Endothelial cell of umbilical vein (primary cell): Measurements from ENCODE around the gene HSPA12A. TPM values are rescaled to one million over a fixed set of nuclear protein-coding genes. Genes with fewer than 3 reads are reported as not detected.

Experiments used
- BruUV-seq: library from RNA; stranded (reverse); fragments of 400-500 nt; replicated peaks from 2 replicates; lab custom pipeline; 2021; lab: Mats Ljungman, UMichigan
- CTCF ChIA-PET: fragments of 300-600, 350-600 bp; sonication (Branson Sonifier 250); formaldehyde crosslinking; loops from one replicate; lab custom pipeline; 2021; ENCODE audit warnings: antibody characterized with exemption, inconsistent platforms; lab: Charles Lee
- POLR2A ChIA-PET: fragments of 300-600, 350-600 bp; sonication (Branson Sonifier 250); formaldehyde crosslinking; loops from one replicate; lab custom pipeline; 2021; ENCODE audit warnings: antibody characterized with exemption, inconsistent platforms; lab: Charles Lee
- DNase-seq: peaks from one replicate; pipeline ENCODE4 v3.0.0-alpha.2; 2011; ENCODE audit warnings: low read depth, low spot score
- FAIRE-seq: peaks from 2 replicates; lab custom pipeline; 2011; peaks lifted over from hg19 to GRCh38; lab: Jason Lieb, UNC
- H2AFZ ChIP-seq: 2 replicates; pipeline ENCODE4 v1.6.0; 2012; ENCODE audit warnings: low read depth, low read length, control low read depth, inconsistent platforms
- H3K27ac ChIP-seq: 2 replicates; pipeline ENCODE4 v1.5.1; 2011; ENCODE audit warnings: low read depth, mild to moderate bottlenecking, control low read depth, low read length, moderate library complexity; ENCODE audit not compliant: insufficient read depth
- H3K27me3 ChIP-seq, 2 experiments: 2 replicates each; pipeline versions ENCODE4 v1.6.0 to v1.6.1; 2011; ENCODE audit warnings: low read length in 2 of 2, mixed read lengths in 1 of 2; ENCODE audit not compliant: control insufficient read depth in 2 of 2, insufficient read depth in 2 of 2
- H3K36me3 ChIP-seq, 2 experiments: 2 replicates in 1 of 2; 3 replicates in 1 of 2; pipeline ENCODE4 v1.5.1; 2011; ENCODE audit warnings: low read length in 2 of 2, mild to moderate bottlenecking in 1 of 2, moderate library complexity in 1 of 2; ENCODE audit not compliant: control insufficient read depth in 2 of 2, insufficient read depth in 2 of 2; ENCODE audit errors: extremely low read depth in 1 of 2
- H3K4me1 ChIP-seq: 3 replicates; pipeline ENCODE4 v1.5.1; 2011; ENCODE audit warnings: mild to moderate bottlenecking, low read length; ENCODE audit not compliant: control insufficient read depth, insufficient read depth; ENCODE audit errors: extremely low read depth
- H3K4me2 ChIP-seq: 2 replicates; pipeline ENCODE4 v1.6.1; 2011; ENCODE audit warnings: low read length, control low read depth, mixed read lengths; ENCODE audit not compliant: insufficient read depth
- H3K4me3 ChIP-seq, 3 experiments: fragments of 200-600 bp in 1 of 3; sonication (generic), shearing (Covaris generic) in 1 of 3; replicated peaks in 1 of 3; 2 replicates each; pipeline ENCODE4 v1.5.1; 2011 to 2016; ENCODE audit warnings: control low read depth in 3 of 3, low read length in 3 of 3, mild to moderate bottlenecking in 2 of 3, inconsistent platforms in 1 of 3, low read depth in 1 of 3, moderate library complexity in 1 of 3; ENCODE audit not compliant: insufficient read depth in 1 of 3
- H3K79me2 ChIP-seq: 2 replicates; pipeline ENCODE4 v1.6.0; 2012; ENCODE audit warnings: low read length, inconsistent platforms; ENCODE audit not compliant: control insufficient read depth, insufficient read depth
- H3K9ac ChIP-seq: replicated peaks from 2 replicates; pipeline ENCODE3; 2011; ENCODE audit warnings: low read length, control low read depth; ENCODE audit not compliant: insufficient read depth; ENCODE audit errors: extremely low read depth
- H3K9me1 ChIP-seq: replicated peaks from 3 replicates; pipeline ENCODE4 v1.6.0; 2011; ENCODE audit warnings: mild to moderate bottlenecking, low read length; ENCODE audit not compliant: control insufficient read depth, insufficient read depth; ENCODE audit errors: extremely low read depth
- H3K9me3 ChIP-seq: replicated peaks from 2 replicates; pipeline ENCODE4 v1.5.1; 2012; ENCODE audit warnings: low read length, inconsistent platforms; ENCODE audit not compliant: control insufficient read depth, insufficient read depth
- H4K20me1 ChIP-seq: replicated peaks from 2 replicates; pipeline ENCODE3; 2011; ENCODE audit warnings: mild to moderate bottlenecking, low read length; ENCODE audit not compliant: control insufficient read depth, insufficient read depth; ENCODE audit errors: extremely low read depth
- CTCF ChIP-seq, 2 donors: IDR thresholded peaks; 1 replicate in 1 of 2; 2 replicates in 1 of 2; pipeline ENCODE4 v1.5.1; 2011; ENCODE audit warnings: low read length in 2 of 2, mild to moderate bottlenecking in 2 of 2, moderate library complexity in 2 of 2, control low read depth in 1 of 2, inconsistent platforms in 1 of 2, low read depth in 1 of 2; ENCODE audit not compliant: insufficient read depth in 1 of 2; ENCODE audit errors: extremely low read depth in 1 of 2
- EZH2 ChIP-seq: IDR thresholded peaks from 2 replicates; pipeline ENCODE4 v1.6.1; 2012; ENCODE audit warnings: borderline replicate concordance, low read depth, mild to moderate bottlenecking, moderate library complexity, low read length, inconsistent platforms; ENCODE audit not compliant: severe bottlenecking
- FOS ChIP-seq: IDR thresholded peaks from 2 replicates; pipeline ENCODE4 v1.6.1; 2011; ENCODE audit warnings: mild to moderate bottlenecking, low read length, moderate library complexity, borderline replicate concordance; ENCODE audit not compliant: insufficient read depth
- GATA2 ChIP-seq: IDR thresholded peaks from 2 replicates; pipeline ENCODE4 v1.7.0; 2011; ENCODE audit warnings: low read depth, mild to moderate bottlenecking, moderate library complexity, mixed read lengths, low read length; ENCODE audit not compliant: insufficient read length, insufficient read depth
- JUN ChIP-seq: IDR thresholded peaks from 2 replicates; pipeline ENCODE4 v1.6.1; 2011; ENCODE audit warnings: borderline replicate concordance, low read depth; ENCODE audit not compliant: insufficient read length, insufficient read depth
- MAX ChIP-seq: IDR thresholded peaks from 2 replicates; pipeline ENCODE4 v1.6.1; 2011; ENCODE audit not compliant: insufficient read depth, insufficient read length
- MYC ChIP-seq: IDR thresholded peaks from one replicate; pipeline ENCODE4 v1.6.1; 2011; ENCODE audit warnings: mild to moderate bottlenecking, low read depth, low read length
- POLR2A ChIP-seq: IDR thresholded peaks from 2 replicates; pipeline ENCODE4 v1.6.1; 2012; ENCODE audit warnings: low read depth, mild to moderate bottlenecking, control low read depth, low read length
- POLR2AphosphoS5 ChIP-seq: IDR thresholded peaks from 2 replicates; pipeline ENCODE4 v1.6.1; 2012; ENCODE audit warnings: low read depth, mild to moderate bottlenecking, control low read depth, low read length, moderate library complexity; ENCODE audit not compliant: insufficient read depth
- dilution Hi-C: fragments of 300-500 bp; cut with MboI; formaldehyde crosslinking; loops from one replicate; pipeline ENCODE4 v1.15.0; 2019; ENCODE audit warnings: low sequenced_read_pairs; ENCODE audit not compliant: extremely low pct_ligation_motif_present
- intact Hi-C: fragments of 100-400 bp; cut with micrococcal nuclease; formaldehyde crosslinking; loops from one replicate; pipeline ENCODE4 v1.10.0; 2022
- polyA plus RNA-seq, 4 experiments: library from polyadenylated mRNA; depleted of rRNA in 3 of 4; stranded (reverse) in 3 of 4; unstranded in 1 of 4; fragments of >200 nt; gene quantifications; 2 replicates each; pipeline versions ENCODE4 v1.2.1 to v1.2.3, GENCODE V29; 2011 to 2012; ENCODE audit warnings: missing spikeins in 1 of 4
- total RNA-seq: library from RNA; stranded (reverse); gene quantifications from 2 replicates; pipeline ENCODE4 v1.2.3, GENCODE V29; 2021

Gene HSPA12A
- total and polyA plus RNA-seq, 2 donors (not counting 3 experiments of a cell fraction or from before 2014, with no cell fraction given): 0.22 to 0.29 TPM

DNA sequence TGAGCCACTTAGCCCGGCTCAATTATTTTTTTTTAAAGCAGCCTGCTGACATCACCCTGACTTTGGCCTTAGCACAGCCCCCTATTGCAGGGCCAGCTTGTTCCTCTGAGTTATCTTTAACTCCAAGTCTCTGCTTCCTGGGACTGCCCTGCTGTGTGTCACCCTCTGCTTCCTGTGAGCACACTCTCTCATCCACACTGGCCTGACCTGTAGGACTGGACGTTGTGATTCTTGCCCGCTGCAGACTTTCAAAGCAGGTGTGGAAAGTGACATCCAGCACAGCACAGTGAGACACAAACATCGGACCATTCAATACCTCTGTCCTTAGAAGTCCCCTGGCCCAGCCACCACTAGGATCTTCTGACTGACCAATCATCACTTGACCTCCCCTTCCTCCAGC, 26.4 kb upstream of the HSPA12A start:
- Histone ChIP-seq H3K4me1 (no peaks in the 10 kb centered on the region), H3K36me3 (no peaks in the 10 kb centered on the region), H3K9me1 (no peaks in the 10 kb centered on the region), H3K79me2 (no peaks in the 10 kb centered on the region), H3K9me3 (no peaks in the 10 kb centered on the region), H3K4me2 (no peak overlapping the region), H3K27ac (no peak overlapping the region), H2AFZ (no peak overlapping the region), H3K4me3 (no peak overlapping the region), H3K9ac (no peak overlapping the region), H3K27me3 (no peaks in the 10 kb centered on the region), H4K20me1 (no peaks in the 10 kb centered on the region)
- intact Hi-C loops (no loop called here), dilution Hi-C loops (no loop called here)
- ChIA-PET CTCF (no interaction called here), POLR2A (no interaction called here)
- no TSS peak for BruUV-seq
- TF ChIP-seq MYC (no peak), FOS (no peak), MAX (no peak), POLR2AphosphoS5 (no peak), EZH2 (no peak), POLR2A (no peak), GATA2 (no peak)
- FAIRE-seq: no peak
- no peak for DNase-seq

GRCh38 chr10:116766837-116767634, 24.7 kb upstream of the HSPA12A start:
- no peak overlapping the region for H2AFZ ChIP-seq
- FAIRE-seq: no peak
- intact Hi-C loops: no loop called here

More at GRCh38 chr10:116766837-116767634, 24.7 kb upstream of the HSPA12A start:
- dilution Hi-C loops: no loop called here
- no peak overlapping the region for H3K27ac ChIP-seq
- no peak for TF ChIP-seq CTCF (IDR thresholded peaks at IDR 0.05; ENCODE audit: extremely low read depth in 1 of 2, insufficient read depth in 1 of 2, low read depth in 1 of 2, low read length in 2 of 2)
- no peak for TF ChIP-seq EZH2
- no peak for TF ChIP-seq POLR2AphosphoS5
- TF ChIP-seq GATA2: no peak
- TF ChIP-seq MAX: no peak
- TF ChIP-seq POLR2A: no peak
- TF ChIP-seq JUN: no peak
- TF ChIP-seq FOS: no peak
- TF ChIP-seq MYC: no peak
- POLR2A ChIA-PET: no interaction called here
- no peaks in the 10 kb centered on the region for H3K27me3 ChIP-seq
- no peaks in the 10 kb centered on the region for H3K36me3 ChIP-seq
- no peak overlapping the region for H3K9ac ChIP-seq
- CTCF ChIA-PET: interaction anchor here (1.4 kb wide), 1 partner anchor 85 kb away, joined by 6 read pairs; no protein-coding TSS in a partner anchor
- H4K20me1 ChIP-seq: no peaks in the 10 kb centered on the region
- no peaks in the 10 kb centered on the region for H3K79me2 ChIP-seq
- H3K4me3 ChIP-seq: no peak overlapping the region
- H3K9me3 ChIP-seq: no peaks in the 10 kb centered on the region
- H3K4me1 ChIP-seq: no peaks in the 10 kb centered on the region
- DNase-seq: no peak
- H3K4me2 ChIP-seq: no peak overlapping the region
- no peaks in the 10 kb centered on the region for H3K9me1 ChIP-seq
- BruUV-seq: no TSS peak
